CD4-positive, alpha-beta memory T cell (primary cell): ENCODE measurements around the gene GNAO1. TPM values are rescaled to one million over a fixed set of nuclear protein-coding genes. Genes with fewer than 3 reads are reported as not detected.

ENCODE experiments used
- CTCF ChIA-PET: fragments of 350-600 bp; sonication (Branson Sonifier 250); formaldehyde crosslinking; loops from one replicate; lab custom pipeline; 2021; ENCODE audit warnings: inconsistent platforms; ENCODE audit not compliant: partially characterized antibody; lab: Charles Lee
- POLR2A ChIA-PET: fragments of 350-600 bp; sonication (Branson Sonifier 250); formaldehyde crosslinking; loops from one replicate; lab custom pipeline; 2021; ENCODE audit not compliant: partially characterized antibody; lab: Charles Lee
- DNase-seq, 5 donors: peaks; one replicate each; pipeline versions ENCODE4 v3.0.0 to v3.0.0-alpha.2; 2020 to 2022; ENCODE audit warnings: mixed read lengths in 1 of 5
- H3K27ac ChIP-seq: one replicate; pipeline ENCODE4 v1.7.0; 2013; ENCODE audit warnings: low read depth, low read length
- H3K27me3 ChIP-seq: 2 replicates; pipeline ENCODE4 v1.7.0; 2013; ENCODE audit warnings: mild to moderate bottlenecking, low read length, moderate library complexity; ENCODE audit not compliant: insufficient read depth
- H3K36me3 ChIP-seq: 2 replicates; pipeline ENCODE4 v1.7.0; 2013; ENCODE audit warnings: mild to moderate bottlenecking, low read length, moderate library complexity; ENCODE audit not compliant: insufficient read depth
- H3K4me1 ChIP-seq: 2 replicates; pipeline ENCODE4 v1.7.0; 2013; ENCODE audit warnings: mild to moderate bottlenecking, low read length, moderate library complexity; ENCODE audit not compliant: insufficient read depth
- H3K4me3 ChIP-seq, 2 donors: one replicate each; pipeline ENCODE4 v1.7.0; 2013; ENCODE audit warnings: low read length in 2 of 2, mild to moderate bottlenecking in 1 of 2
- H3K9me3 ChIP-seq, 2 donors: one replicate each; pipeline ENCODE4 v1.7.0; 2013; ENCODE audit warnings: low read length in 2 of 2, control low read depth in 1 of 2; ENCODE audit not compliant: control insufficient read depth in 1 of 2
- H3K27ac Mint-ChIP-seq, 7 donors: one replicate each; pipeline ENCODE4 v1.8.0; 2020 to 2021; ENCODE audit warnings: mixed read lengths in 7 of 7, mild to moderate bottlenecking in 6 of 7, inconsistent platforms in 3 of 7, moderate library complexity in 3 of 7
- H3K27me3 Mint-ChIP-seq, 2 donors: one replicate each; pipeline ENCODE4 v1.8.0; 2020 to 2021; ENCODE audit warnings: mixed read lengths in 2 of 2
- H3K36me3 Mint-ChIP-seq, 2 donors: one replicate each; pipeline ENCODE4 v1.8.0; 2020 to 2021; ENCODE audit warnings: mixed read lengths in 2 of 2, inconsistent platforms in 1 of 2, mild to moderate bottlenecking in 1 of 2
- H3K4me1 Mint-ChIP-seq, 4 donors: one replicate each; pipeline ENCODE4 v1.8.0; 2020 to 2021; ENCODE audit warnings: mixed read lengths in 4 of 4, mild to moderate bottlenecking in 1 of 4
- H3K4me3 Mint-ChIP-seq, 8 donors: one replicate each; pipeline ENCODE4 v1.8.0; 2020 to 2021; ENCODE audit warnings: mixed read lengths in 8 of 8, mild to moderate bottlenecking in 7 of 8, moderate library complexity in 6 of 8, inconsistent platforms in 3 of 8
- H3K9me3 Mint-ChIP-seq, 8 donors: one replicate each; pipeline ENCODE4 v1.8.0; 2020 to 2021; ENCODE audit warnings: mixed read lengths in 8 of 8, mild to moderate bottlenecking in 5 of 8, inconsistent platforms in 3 of 8, moderate library complexity in 1 of 8
- intact Hi-C: fragments of 100-400 bp; cut with micrococcal nuclease; formaldehyde crosslinking; loops from one replicate; pipeline ENCODE4 v1.15.1; 2023
- polyA plus RNA-seq, 2 donors: library from polyadenylated mRNA; unstranded; fragments of 300-500 nt; fragmentation: Illumina TruSeq; gene quantifications; one replicate each; pipeline ENCODE4 v1.2.3, GENCODE V29; 2021
- total RNA-seq, 2 experiments: library from RNA; stranded (reverse); gene quantifications; one replicate each; pipeline ENCODE4 v1.2.3, GENCODE V29; 2021

GNAO1 gene
- total and polyA plus RNA-seq, 4 experiments from 2014 or later = 1.5 to 10.8 (median 10.5) TPM; not detected in 1

DNA sequence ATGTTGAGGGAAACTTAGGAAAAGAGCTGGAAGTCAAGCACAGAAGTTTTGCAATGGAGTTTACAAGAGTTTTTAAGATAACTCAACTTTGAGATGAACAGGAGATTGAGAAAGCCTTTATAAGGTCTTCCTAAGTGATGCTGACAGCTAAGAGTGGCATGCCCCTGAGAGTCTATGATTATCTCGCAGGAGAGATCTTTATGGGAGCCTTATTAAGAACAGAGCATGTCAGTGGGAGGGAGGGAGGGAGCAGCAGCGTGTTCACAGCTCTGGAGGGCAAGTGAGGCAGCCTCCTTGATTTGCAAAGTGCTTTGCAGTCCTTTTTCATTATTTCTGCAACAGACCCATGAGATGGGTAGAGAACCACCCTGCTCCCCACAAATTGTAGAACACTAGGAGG lies 30.7 kb downstream of the GNAO1 start:
- intact Hi-C loops = no loop called here
- H3K4me1 Mint-ChIP-seq = peaks cover 23 to 33% (median 24%) of the 10 kb centered on the region in 4 donors
- H3K27me3 ChIP-seq = no peaks in the 10 kb centered on the region
- H3K36me3 Mint-ChIP-seq = no peaks in the 10 kb centered on the region
- DNase-seq = no peak
- no peak overlapping the region for H3K4me3 ChIP-seq
- CTCF ChIA-PET = interaction anchor here (1.1 to 2.2 kb wide), 2 partner anchors 9 to 19 kb away, joined by 3 to 7 read pairs; no protein-coding TSS in a partner anchor
- H3K9me3 Mint-ChIP-seq = no peaks in the 10 kb centered on the region
- H3K36me3 ChIP-seq = no peaks in the 10 kb centered on the region
- H3K9me3 ChIP-seq = no peaks in the 10 kb centered on the region
- no peak overlapping the region for H3K4me3 Mint-ChIP-seq
- peaks cover 0 to 3% of the 10 kb centered on the region in 2 donors for H3K27me3 Mint-ChIP-seq
- peaks cover 26% of the 10 kb centered on the region for H3K4me1 ChIP-seq
- POLR2A ChIA-PET = no interaction called here
- no peak overlapping the region for H3K27ac Mint-ChIP-seq
- H3K27ac ChIP-seq = no peak overlapping the region

- Mint-ChIP-seq H3K27me3 (peaks cover 0 to 3% of the 10 kb centered on the region in 2 donors), H3K9me3 (no peaks in the 10 kb centered on the region), H3K36me3 (no peaks in the 10 kb centered on the region), H3K4me1 (peaks cover 28 to 38% (median 29%) of the 10 kb centered on the region in 4 donors), H3K27ac (peak overlapping the region in 1 of 7 donors; percentile 67), H3K4me3 (peak overlapping the region in 1 of 8 donors; percentile 38)
- Histone ChIP-seq H3K4me1 (peaks cover 31% of the 10 kb centered on the region), H3K27me3 (no peaks in the 10 kb centered on the region), H3K9me3 (no peaks in the 10 kb centered on the region), H3K4me3 (no peak overlapping the region), H3K36me3 (no peaks in the 10 kb centered on the region), H3K27ac (no peak overlapping the region)
- POLR2A ChIA-PET = no interaction called here
- CTCF ChIA-PET = interaction anchor here (1.1 to 2.2 kb wide), 2 partner anchors 10 to 19 kb away, joined by 3 to 7 read pairs; no protein-coding TSS in a partner anchor
- no peak for DNase-seq
- intact Hi-C loops = no loop called here
These were observed 31.2 kb downstream of the GNAO1 start for GRCh38 chr16:56222474-56222997.

GRCh38 chr16:56225017-56225742 lies 33.9 kb downstream of the GNAO1 start:
- intact Hi-C loops = loop anchor here (5.0 kb wide), 2 partner anchors 37 to 52 kb away; no protein-coding TSS in a partner anchor
- H3K9me3 Mint-ChIP-seq = no peaks in the 10 kb centered on the region
- H3K27me3 ChIP-seq = no peaks in the 10 kb centered on the region
- H3K9me3 ChIP-seq = no peaks in the 10 kb centered on the region
- peaks cover 35 to 44% (median 39%) of the 10 kb centered on the region in 4 donors for H3K4me1 Mint-ChIP-seq
- H3K27ac Mint-ChIP-seq = peak overlapping the region in 5 of 7 donors; percentile 15 to 94 (median 73)
- CTCF ChIA-PET = interaction anchor here (1.4 to 3.2 kb wide), 6 partner anchors 22 to 131 kb away, joined by 3 to 23 read pairs (median 8); no protein-coding TSS in a partner anchor
- H3K36me3 Mint-ChIP-seq = peaks cover 0 to 1% of the 10 kb centered on the region in 2 donors
- H3K4me3 ChIP-seq = no peak overlapping the region
- peak overlapping the region in 7 of 8 donors; percentile 1 to 90 (median 73) for H3K4me3 Mint-ChIP-seq
- H3K4me1 ChIP-seq = peaks cover 38% of the 10 kb centered on the region
- H3K27ac ChIP-seq = no peak overlapping the region
- POLR2A ChIA-PET = interaction anchor here (0.8 to 5.5 kb wide), 4 partner anchors 9 to 38 kb away, joined by 3 to 26 read pairs (median 6); no protein-coding TSS in a partner anchor
- H3K36me3 ChIP-seq = no peaks in the 10 kb centered on the region
- H3K27me3 Mint-ChIP-seq = no peaks in the 10 kb centered on the region
- DNase-seq = no peak

DNA sequence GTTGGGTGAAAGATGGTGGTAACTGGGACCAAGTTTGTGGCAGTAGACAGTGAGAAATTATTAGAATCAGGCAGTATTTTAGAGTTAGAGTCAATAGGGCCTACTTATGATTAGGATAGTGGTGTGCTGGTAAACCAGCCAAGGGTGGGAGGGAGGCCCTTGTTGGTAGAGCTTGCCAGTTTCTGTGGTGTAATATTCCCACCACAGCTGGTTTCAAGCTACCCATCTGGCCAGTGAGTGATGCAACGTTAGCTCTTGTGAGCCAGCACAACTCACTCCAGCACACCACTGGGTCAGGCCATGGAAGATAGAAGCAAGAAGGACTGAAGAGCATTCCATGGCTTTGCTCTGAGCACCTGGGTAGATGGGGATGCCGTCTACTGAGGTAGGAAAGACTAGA lies 34.9 kb downstream of the GNAO1 start:
- Histone ChIP-seq H3K36me3 (no peaks in the 10 kb centered on the region), H3K4me3 (no peak overlapping the region), H3K4me1 (peaks cover 38% of the 10 kb centered on the region), H3K27me3 (no peaks in the 10 kb centered on the region), H3K9me3 (no peaks in the 10 kb centered on the region), H3K27ac (no peak overlapping the region)
- Mint-ChIP-seq H3K9me3 (no peaks in the 10 kb centered on the region), H3K4me3 (peak overlapping the region in 7 of 8 donors; percentile 73 to 90 (median 84)), H3K27ac (peak overlapping the region; percentile 73 to 94 (median 83)), H3K27me3 (no peaks in the 10 kb centered on the region), H3K36me3 (peaks cover 0 to 1% of the 10 kb centered on the region in 2 donors), H3K4me1 (peaks cover 35 to 49% (median 41%) of the 10 kb centered on the region in 4 donors)
- POLR2A ChIA-PET = interaction anchor here (1.1 to 5.5 kb wide), 5 partner anchors 10 to 52 kb away, joined by 3 to 26 read pairs (median 8); no protein-coding TSS in a partner anchor
- no peak for DNase-seq
- intact Hi-C loops = loop anchor here (5.0 kb wide), 2 partner anchors 36 to 51 kb away; no protein-coding TSS in a partner anchor
- CTCF ChIA-PET = interaction anchor here (0.9 to 3.2 kb wide), 6 partner anchors 23 to 130 kb away, joined by 3 to 23 read pairs (median 6); no protein-coding TSS in a partner anchor

GRCh38 chr16:56226845-56227525 lies 35.7 kb downstream of the GNAO1 start:
- H3K4me3 Mint-ChIP-seq = peak overlapping the region; percentile 63 to 90 (median 81)
- H3K4me1 Mint-ChIP-seq = peaks cover 35 to 54% (median 42%) of the 10 kb centered on the region in 4 donors
- Histone ChIP-seq H3K4me1 (peaks cover 38% of the 10 kb centered on the region), H3K4me3 (peak overlapping the region in 1 of 2 donors; percentile 25), H3K27ac (no peak overlapping the region), H3K36me3 (no peaks in the 10 kb centered on the region), H3K27me3 (no peaks in the 10 kb centered on the region), H3K9me3 (no peaks in the 10 kb centered on the region)
- ChIA-PET POLR2A (interaction anchor here (1.1 to 5.5 kb wide), 5 partner anchors 11 to 51 kb away, joined by 3 to 26 read pairs (median 8); no protein-coding TSS in a partner anchor), CTCF (interaction anchor here (0.6 to 3.2 kb wide), 6 partner anchors 23 to 129 kb away, joined by 3 to 23 read pairs (median 4); no protein-coding TSS in a partner anchor)
- H3K27ac Mint-ChIP-seq = peak overlapping the region; percentile 73 to 94 (median 83)
- peaks cover 0 to 1% of the 10 kb centered on the region in 2 donors for H3K36me3 Mint-ChIP-seq
- H3K27me3 Mint-ChIP-seq = no peaks in the 10 kb centered on the region
- H3K9me3 Mint-ChIP-seq = no peaks in the 10 kb centered on the region
- DNase-seq = peak in 4 of 5 donors; percentile 44 to 55 (median 50)
- intact Hi-C loops = loop anchor here (5.0 kb wide), 2 partner anchors 35 to 50 kb away; no protein-coding TSS in a partner anchor

GRCh38 chr16:56227936-56228335 lies 36.6 kb downstream of the GNAO1 start:
- no peak for DNase-seq
- POLR2A ChIA-PET = interaction anchor here (0.8 to 5.5 kb wide), 3 partner anchors 25 to 35 kb away, joined by 3 to 26 read pairs (median 8); no protein-coding TSS in a partner anchor
- Histone ChIP-seq H3K27ac (no peak overlapping the region), H3K36me3 (no peaks in the 10 kb centered on the region), H3K4me1 (peaks cover 38% of the 10 kb centered on the region), H3K27me3 (no peaks in the 10 kb centered on the region), H3K4me3 (no peak overlapping the region), H3K9me3 (no peaks in the 10 kb centered on the region)
- Mint-ChIP-seq H3K9me3 (no peaks in the 10 kb centered on the region), H3K4me1 (peaks cover 35 to 54% (median 42%) of the 10 kb centered on the region in 4 donors), H3K36me3 (peaks cover 0 to 1% of the 10 kb centered on the region in 2 donors), H3K27ac (peak overlapping the region in 5 of 7 donors; percentile 13 to 73 (median 25)), H3K4me3 (peak overlapping the region in 5 of 8 donors; percentile 5 to 84 (median 76)), H3K27me3 (no peaks in the 10 kb centered on the region)
- intact Hi-C loops = loop anchor here (5.0 kb wide), 2 partner anchors 34 to 49 kb away; no protein-coding TSS in a partner anchor
- CTCF ChIA-PET = interaction anchor here (0.6 to 2.9 kb wide), 5 partner anchors 36 to 91 kb away, joined by 3 to 11 read pairs (median 3); no protein-coding TSS in a partner anchor
